GM21526 (cell line): ENCODE results near the gene PTPN1.
"Not testable (repeated sequence)": the region's sequence is repeated elsewhere in the genome, so short reads cannot be mapped to it uniquely, and the experiment has no call there.

ENCODE experiments used
- ATAC-seq: cut with Tn5 transposase; IDR thresholded peaks from one replicate; pipeline ENCODE4 v1.9.1; 2021; ENCODE audit warnings: moderate library complexity; ENCODE audit not compliant: unreplicated experiment, low FRiP score

The PTPN1 gene

DNA sequence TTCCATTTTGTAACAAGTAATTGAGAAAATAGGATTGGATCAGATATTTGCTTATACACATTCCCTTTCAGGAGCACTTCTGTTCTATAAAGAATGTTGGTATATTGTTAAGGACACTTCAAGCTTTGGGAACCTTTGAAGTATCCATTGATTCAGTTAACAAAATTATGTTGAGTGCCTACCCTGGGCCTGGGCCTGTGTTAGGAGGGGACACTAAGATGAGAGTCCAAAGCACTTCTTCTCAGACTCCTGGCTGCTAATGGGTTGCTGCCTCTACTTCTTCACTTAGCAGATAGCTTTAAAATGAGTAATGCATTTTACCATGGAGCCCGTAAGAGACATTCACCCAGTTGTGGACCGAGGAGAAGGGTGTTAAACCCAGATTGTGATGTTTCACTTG, 40.3 kb downstream of the PTPN1 start:
- no peak for ATAC-seq

DNA sequence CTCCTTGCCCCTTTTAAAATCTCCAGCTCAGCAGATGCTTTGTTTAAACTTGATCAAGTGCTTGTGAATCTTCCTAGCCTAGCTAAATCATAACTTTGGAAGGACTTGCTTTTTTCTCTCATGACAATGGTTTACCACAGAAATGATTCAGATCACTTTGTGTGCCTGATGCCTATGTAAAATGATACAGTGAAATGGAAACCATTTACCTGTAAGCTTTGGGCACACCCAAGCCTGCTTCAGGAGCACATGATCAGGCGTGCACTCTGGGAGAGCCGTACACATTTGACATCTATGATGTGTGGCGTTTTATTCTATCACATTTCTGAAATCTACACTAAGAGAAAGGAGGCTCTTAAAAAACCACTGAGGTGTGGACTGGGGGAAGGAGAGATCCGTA, 41.1 kb downstream of the PTPN1 start:
- no peak for ATAC-seq

DNA sequence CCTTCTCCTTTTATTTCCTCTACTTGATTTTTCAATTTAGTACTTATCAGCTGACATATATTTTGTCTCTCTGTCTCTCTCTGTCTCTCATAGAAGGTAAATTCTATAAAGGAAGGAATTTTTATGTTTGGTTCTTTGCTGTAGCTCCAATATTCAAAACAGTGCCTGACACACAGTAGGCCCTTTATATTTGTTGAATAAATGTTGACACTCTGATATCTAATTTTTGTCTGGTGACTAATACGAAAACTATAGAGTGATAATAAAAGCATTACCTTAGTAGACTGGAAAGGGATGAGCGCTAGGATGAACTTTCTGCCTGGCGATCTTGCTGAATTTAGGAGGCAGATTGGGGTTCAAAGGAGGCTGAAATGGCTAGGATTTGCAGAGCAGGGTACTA, 42.8 kb downstream of the PTPN1 start:
- ATAC-seq, result no peak

DNA sequence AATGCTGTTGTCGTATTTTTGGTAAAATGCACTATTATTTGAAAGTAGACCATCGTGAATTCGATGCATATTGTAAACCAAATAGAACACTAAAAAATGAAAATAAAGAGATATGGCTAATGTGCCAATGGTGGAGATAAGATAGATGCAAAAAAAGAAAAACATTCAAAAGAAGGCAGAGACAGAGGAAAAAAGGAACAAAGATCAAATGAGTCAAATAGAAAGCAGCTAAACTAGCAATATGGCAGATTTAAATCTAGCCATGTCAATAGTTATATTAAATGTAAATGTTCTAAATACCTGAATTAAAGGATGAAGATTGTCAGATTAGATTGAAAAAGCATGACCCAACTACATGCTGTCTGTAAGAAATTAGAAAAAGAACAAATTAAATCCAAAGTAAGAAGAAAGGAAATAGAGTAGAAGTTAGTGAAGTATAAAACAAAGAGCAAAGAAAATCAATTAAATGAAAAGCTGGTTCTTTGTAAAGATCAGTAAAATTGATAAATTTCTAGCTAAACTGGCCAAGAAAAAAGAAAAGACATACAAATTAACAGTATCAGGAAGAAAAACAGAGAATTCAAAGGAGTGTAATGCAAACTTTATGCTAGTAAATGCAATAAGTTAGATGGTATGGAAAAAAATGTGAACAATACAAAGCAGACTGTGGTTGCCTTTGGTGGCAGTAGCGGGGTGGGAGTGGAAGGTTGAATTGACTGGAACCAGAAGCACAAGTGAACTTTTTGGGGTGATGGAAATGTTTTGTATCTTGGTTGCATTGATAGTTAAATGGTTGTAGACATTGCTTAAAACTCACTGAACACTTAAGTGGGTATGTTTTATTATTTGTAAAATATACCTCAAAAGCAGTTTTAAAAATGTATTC, 44.8 kb downstream of the PTPN1 start:
- ATAC-seq, result no peak

DNA sequence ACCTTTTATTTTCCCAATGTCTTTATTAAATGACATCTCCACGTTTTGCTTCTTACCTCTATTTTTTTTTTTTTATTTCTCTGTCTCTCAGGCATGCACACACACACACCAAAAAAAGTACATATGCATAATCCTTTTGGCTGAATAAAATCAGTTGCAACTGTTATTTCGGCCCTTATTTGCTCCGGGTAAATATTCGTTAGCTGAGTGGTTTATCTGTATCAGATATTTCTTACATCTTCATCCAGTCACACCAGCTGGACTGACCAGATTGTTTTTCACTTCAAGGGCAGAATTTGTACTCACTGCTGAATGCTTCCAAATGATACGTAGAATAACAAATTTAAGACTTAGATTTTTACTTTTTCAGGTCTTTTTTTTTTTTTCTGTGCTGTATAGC, 45.5 kb downstream of the PTPN1 start:
- no peak for ATAC-seq

DNA sequence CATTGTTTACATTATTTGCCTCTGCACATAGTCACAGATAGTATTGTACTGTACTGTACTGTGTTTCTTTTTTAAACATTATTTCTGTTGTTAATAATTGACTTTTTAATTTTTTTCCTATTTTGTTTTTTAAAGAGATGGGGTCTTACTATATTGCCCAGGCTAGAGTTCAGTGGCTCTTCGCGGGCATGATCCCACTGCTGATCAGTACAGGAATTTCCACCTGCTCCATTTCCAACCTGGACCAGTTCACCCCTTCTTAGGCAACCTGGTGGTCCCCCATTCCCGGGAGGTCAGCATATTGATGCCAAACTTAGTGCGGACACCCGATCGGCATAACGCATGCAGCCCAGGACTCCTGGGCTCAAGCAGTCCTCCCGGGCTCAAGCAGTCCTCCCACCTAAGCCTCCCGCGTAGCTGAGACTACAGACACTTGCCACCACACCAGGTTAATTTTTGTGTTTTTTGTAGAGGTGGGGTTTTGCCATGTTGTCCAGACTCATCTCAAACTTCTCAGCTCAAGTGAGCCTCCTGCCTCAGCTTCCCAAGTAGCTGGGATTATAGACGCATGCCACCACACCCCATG, 47.5 kb downstream of the PTPN1 start:
- no peak for ATAC-seq

DNA sequence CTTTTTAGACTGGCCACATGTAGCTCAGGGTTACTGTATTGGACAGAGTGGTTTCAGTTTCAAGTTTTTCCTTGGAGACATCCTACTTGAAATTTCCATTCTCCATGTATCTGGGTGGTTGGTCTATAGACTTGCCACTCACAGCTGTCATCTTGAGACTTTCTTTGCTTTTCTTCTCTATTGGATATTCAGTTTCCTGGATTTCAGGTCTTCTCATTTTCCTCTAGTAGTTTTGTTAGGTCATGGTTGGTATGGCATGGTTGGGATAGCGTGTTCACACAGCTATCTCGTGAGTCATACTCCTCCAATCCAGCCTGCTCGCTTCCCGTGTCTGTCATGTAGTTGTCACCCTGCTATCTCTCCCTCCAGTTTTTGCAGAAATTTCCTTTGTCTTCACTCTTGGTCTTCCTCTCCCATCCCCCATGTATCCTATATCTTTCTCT, 48.3 kb downstream of the PTPN1 start:
- no peak for ATAC-seq

DNA sequence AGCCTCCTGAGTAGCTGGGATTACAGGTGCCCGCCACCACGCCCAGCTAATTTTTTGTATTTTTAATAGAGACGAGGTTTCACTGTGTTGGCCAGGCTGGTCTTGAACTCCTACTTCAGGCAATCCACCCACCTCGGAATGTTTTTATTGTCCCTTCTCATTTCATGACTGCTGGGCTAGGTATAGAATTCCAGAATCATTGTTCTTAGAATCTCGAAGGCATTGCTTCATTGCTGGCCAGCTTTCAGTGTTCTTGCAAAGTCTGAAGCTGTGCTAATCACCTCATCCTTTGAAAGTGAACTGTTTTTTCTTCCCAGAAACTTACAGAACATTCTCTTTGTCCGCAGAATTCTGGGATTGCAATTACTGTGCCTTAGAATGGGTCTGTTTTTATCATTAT, 49.0 kb downstream of the PTPN1 start:
- no peak for ATAC-seq

DNA sequence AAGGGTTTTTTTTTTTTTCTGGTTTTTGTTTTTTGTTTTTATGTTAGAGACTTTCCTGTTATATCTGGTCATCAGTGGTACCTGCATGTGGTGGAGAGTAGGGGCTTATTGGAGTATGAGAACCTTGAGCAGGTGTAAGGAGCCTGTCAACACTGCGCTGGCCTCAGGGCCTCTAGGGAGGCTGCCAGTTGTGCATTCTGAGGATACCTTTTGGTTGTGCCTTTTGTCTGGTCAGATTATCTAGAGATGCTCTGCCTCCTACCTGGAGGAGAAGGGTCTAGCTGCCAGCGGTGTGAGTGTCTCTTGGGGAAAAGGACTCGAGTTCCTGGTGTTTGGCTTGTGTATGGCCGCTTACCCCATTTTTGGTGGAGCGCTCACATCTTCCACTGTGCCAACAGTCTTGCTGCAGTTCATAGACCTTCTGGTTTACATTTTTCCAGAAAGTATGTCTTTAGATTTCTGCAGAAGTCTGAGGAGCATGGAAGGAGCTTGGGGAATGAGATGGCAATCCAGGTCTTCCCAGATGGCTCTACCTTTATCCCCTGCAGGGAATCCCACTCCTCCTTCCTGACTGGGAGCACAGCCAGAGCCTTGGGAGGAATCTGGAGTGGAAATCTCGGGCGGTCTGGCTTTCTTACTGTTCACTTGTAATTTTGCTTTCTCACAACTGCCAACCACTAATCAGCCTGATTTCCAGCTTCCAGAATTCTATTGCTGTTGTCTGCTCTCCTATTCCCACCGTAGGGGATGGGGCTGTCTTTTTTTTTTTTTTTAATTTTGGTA, 49.9 kb downstream of the PTPN1 start:
- ATAC-seq, result no peak

DNA sequence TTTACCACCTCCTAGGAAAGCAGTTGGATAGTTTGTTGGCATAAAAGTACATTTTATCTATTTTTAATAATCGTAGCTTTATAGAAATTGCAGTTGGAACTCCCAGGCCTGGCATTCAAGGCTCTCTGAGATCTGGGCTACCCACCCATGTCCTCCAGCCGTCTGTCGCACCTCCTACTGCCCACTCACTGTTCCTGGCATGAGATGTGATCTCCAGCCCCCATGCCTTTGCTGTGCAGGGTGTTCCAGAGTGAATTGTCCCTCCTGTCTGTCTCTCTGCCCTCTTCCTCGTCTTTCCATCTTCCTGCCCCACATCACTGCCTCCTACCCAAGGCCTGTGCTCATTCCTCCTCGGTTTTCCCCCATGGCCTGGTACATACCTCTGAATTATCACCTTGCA, 50.7 kb downstream of the PTPN1 start:
- no peak for ATAC-seq

DNA sequence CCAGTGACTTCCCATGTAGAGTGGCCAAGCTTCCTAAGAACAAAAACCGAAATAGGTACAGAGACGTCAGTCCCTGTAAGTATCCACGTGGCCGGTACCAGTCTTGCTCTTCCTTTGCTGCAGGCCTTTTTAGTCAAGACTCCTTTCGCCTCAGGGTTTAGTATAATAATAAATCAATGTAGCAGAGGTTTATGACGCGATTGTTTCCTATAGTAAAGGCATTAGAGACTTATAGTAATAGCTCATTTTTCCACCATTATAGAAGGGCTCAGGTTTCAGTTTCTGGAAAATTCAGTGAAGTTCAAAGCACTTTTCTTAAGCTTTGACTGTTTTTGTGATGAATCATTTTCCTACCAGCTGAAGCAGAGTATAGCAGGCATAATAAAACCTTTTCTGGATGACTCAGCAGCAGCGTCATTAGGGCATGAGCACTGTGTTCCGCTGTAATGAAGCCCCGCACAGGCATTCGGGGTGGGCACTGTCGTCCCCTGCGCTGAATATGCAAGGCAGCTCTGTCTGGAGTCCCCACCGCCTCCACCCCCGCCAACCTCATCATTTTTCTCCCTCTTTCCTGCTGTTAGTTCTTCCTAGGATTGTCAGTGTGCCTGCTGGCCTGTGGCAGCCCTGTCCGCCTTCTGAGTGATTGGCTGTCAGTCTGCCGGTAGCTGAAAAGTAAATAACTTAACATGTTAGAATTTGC, 51.3 kb downstream of the PTPN1 start:
- no peak for ATAC-seq

DNA sequence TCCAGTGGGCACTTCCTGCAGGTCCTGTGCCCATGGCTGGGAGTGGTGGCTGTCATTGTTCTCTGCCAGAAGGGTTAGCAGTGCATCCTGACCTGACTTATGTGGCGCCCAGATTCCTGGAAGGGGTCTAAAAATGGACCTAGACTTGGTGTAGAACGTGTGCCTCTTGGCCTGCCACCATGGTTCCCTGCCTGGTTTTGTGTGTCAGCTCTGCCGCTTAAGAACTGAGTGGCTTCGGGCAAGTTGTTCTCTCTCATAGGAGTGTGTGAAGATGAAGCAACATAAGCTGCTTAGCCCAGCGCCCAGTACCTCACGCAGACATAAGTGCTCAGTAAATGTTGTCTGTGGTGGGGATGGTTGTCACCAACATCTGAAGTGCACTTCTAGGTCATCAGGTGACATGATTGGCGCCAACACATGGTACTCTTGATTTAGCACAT, 52.1 kb downstream of the PTPN1 start:
- ATAC-seq, result no peak

DNA sequence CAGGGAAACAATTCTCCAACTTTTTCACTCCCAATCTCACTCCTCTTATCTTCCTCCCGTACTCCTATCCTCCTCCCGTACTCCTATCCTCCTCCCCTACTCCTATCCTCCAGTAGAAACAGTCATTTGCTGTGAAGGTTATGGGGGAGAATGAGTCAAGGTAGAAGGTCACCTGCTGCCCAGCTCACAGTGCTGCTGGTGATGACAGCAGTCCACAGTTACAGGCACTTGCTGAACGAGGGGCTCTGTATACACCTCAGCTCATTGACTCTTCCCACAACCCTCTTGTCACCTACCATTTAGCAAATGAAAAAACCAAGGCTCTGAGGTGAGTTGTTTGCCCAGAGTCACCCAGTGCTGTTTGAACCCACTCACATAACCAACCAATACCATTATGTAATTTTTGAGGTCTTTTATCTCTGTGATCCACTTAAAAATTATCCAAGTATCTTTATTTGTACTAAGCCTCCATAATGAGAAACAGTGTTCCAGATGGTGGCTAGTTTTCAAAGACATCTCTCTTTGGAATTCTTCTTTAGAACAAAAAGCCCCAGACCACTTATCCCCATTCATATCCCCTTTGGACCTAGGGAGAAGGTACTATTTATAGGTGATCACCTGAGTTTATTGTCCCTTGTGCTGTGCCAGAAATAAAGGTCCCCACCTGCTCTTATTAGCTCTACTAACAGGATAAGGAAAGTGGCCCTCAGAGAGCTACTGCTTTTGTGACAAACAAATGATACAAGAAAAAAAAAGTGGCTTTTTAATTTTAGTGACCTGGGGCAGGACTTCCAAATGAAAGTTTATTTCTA, 53.2 kb downstream of the PTPN1 start:
- ATAC-seq, result no peak

DNA sequence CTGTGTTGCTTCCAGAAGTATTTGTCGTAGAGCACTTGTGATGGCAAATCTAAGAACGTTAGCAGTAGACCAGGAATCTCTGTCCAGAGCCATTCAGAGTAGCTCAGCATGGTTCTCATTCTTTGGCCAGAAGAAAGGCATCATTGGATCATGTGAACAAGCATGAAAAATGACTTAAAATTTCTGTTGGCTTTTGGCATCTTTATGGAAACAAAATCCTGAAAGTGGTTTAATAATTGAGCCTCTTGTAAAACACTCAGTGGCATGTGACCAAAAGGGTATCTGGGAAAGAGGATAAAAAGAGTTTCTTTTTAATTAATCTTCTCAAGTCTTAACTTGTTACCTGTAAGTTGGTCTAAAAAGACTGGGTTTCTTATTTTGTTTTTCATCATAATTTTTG, 55.2 kb downstream of the PTPN1 start:
- ATAC-seq, result no peak

DNA sequence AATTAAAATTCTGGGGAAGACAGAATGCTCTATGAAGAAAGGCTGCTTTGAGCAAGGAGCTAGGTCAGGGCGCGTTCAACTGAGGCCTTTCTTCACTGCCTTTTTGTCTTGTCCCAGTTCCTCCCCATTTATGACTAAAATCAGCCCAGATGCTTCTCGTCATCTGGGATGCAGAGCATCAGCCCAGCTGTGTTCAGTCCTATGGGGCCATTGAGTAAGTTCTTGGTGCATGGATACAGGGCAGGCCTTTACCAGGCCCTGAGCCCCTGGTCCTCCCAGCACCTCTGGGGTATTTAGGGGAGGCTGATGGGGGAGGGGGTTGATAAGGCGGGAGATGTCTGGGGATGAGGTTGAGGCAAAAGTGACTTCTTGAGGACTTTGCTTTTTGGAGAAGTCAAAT, 55.7 kb downstream of the PTPN1 start:
- ATAC-seq, result no peak

DNA sequence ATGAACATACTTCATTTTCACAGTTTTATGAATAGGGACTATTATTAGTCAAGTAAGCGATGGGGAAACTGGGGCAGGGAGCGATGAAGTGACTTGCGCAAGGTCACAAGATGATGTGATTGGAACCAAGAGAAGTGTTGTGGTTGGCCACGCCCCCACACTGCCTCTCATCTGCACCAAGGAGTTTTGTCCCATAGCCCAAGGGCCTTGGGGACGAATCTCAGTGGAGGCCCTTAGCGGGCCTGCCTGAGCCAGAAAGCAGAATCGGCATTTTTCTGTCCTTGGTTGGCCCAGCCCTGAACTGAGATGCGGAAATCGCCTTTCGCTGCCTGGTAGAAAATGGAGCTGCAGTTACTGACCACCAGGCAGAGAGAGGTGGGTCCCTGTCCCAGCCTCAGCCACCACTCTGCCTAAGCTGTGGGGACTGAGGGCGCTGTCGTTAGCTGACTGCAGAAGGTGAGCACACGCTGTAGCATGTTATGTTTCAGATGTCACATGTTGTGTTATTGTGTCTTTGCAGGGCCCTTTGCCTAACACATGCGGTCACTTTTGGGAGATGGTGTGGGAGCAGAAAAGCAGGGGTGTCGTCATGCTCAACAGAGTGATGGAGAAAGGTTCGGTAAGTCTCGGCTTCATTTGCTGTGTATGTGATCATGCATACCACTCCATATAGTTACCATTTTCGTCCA, 57.8 kb downstream of the PTPN1 start:
- ATAC-seq, result no peak

DNA sequence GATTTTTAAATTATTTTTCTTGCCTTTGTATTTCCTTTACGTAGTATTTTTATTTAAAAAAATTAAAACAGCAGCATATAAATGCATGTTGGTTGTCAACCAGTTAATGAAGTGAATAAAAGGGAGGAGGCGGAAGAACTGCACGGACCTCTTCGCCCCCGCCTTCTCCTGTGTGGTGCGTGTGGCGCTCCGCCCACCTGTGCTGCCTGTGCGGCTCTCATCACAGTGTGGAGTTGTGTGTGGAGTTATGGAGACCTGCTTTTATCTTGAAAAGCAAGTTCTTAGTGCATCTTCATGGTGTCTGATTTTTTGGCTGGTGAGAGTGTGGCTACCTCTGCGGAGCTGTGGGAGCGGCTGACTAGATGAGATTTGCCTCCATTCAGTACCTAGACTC, 58.4 kb downstream of the PTPN1 start:
- no peak for ATAC-seq

DNA sequence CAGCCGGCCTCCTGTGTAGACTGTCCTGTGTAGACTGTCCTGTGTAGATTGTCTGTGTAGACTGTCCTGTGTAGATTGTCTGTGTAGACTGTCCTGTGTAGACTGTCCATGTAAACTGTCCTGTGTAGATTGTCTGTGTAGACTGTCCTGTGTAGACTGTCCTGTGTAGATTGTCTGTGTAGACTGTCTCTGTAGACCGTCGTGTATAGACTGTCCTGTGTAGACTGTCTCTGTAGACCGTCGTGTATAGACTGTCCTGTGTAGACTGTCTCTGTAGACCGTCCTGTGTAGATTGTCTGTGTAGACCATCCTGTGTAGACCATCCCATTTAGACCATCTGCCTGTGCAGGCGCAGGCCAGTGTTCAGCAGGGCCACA, 59.3 kb downstream of the PTPN1 start:
- ATAC-seq, result not testable (repeated sequence)
